HFF-Myc (cell line): ENCODE measurements around the gene RAB6A.
A peak's percentile ranks its signal among the peaks of the same experiment; 100 is the strongest.
"Not testable (repeated sequence)": the region's sequence is repeated elsewhere in the genome, so short reads cannot be mapped to it uniquely, and the experiment has no call there.

Source experiments
- DNase-seq: peaks from one replicate; pipeline ENCODE4 v3.0.0-alpha.2; 2011; ENCODE audit warnings: low read depth; ENCODE audit errors: extremely low read depth
- H3K4me3 ChIP-seq: replicated peaks from 2 replicates; pipeline ENCODE4 v1.5.1; 2011; ENCODE audit warnings: low read depth, mild to moderate bottlenecking, control low read depth, low read length
- TF ChIP-seq, protein P1 (sequence below): IDR thresholded peaks from 2 replicates; pipeline ENCODE4 v1.5.1; 2012; ENCODE audit warnings: mild to moderate bottlenecking, low read depth, low read length, control low read depth; ENCODE audit errors: missing control alignments

RAB6A gene

GRCh38 chr11:73747762-73748161, 13.1 kb downstream of the RAB6A start:
- no peak overlapping the region for H3K4me3 ChIP-seq
- no peak for DNase-seq
- TF ChIP-seq, protein P1, sequence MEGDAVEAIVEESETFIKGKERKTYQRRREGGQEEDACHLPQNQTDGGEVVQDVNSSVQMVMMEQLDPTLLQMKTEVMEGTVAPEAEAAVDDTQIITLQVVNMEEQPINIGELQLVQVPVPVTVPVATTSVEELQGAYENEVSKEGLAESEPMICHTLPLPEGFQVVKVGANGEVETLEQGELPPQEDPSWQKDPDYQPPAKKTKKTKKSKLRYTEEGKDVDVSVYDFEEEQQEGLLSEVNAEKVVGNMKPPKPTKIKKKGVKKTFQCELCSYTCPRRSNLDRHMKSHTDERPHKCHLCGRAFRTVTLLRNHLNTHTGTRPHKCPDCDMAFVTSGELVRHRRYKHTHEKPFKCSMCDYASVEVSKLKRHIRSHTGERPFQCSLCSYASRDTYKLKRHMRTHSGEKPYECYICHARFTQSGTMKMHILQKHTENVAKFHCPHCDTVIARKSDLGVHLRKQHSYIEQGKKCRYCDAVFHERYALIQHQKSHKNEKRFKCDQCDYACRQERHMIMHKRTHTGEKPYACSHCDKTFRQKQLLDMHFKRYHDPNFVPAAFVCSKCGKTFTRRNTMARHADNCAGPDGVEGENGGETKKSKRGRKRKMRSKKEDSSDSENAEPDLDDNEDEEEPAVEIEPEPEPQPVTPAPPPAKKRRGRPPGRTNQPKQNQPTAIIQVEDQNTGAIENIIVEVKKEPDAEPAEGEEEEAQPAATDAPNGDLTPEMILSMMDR: no peak

GRCh38 chr11:73746701-73747100, 14.2 kb downstream of the RAB6A start:
- TF ChIP-seq, protein P1: no peak
- H3K4me3 ChIP-seq: no peak overlapping the region
- no peak for DNase-seq

DNA sequence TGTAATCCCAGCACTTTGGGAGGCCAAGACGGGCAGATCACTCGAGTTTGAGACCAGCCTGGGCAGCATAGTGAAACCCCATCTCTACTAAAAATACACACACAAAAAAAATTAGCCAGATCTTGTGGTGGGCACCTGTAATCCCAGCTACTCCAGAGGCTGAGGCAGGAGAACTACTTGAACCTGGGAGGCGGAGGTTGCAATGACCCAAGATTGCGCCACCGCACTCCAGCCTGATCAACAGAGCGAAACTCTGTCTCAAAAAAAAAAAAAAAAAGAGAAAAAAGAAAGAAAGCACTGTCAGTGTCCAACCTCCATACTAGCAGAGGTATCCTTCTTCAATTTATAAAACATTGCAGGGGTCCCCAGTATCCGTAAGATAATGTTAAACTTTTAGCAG, 17.8 kb downstream of the RAB6A start:
- TF ChIP-seq, protein P1: no peak

DNA sequence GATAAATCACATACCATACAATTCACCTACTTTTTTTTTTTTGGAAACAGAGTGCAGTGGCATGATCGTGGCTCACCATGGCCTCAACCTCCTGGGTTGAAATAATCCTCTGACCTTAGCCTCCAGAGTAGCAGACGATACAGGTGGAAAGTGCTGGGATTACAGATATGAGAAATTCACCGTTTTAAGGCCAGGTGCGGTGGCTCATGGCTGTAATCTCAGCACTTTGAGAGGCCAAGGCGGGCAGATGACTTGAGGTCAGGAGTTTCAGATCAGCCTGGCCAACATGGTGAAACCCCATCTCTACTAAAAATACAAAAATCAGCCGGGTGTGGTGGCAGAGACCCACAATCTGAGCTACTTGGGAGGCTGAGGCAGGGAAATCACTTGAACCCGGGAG, 24.9 kb downstream of the RAB6A start:
- not testable (repeated sequence) for DNase-seq, H3K4me3 ChIP-seq

More for the DNA sequence above, 17.8 kb downstream of the RAB6A start:
- no peak for DNase-seq
- H3K4me3 ChIP-seq: no peak overlapping the region

DNA sequence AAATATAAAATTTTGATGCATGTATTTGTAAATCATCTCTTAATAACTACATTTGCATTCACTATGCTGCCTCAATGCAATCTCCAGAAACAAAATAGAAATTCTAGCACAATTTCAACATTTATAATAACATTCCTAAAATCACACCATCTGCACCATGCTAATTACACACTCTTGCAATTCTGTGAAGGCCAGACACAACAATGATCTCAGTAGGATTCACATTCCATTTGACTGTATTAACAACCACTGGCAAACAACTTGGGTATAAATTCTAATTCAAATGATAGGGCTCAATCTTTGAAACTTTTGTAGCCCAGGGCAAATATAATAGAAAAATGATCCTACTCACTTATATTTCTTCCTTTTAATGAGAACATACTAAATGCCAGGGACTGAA, 25.9 kb downstream of the RAB6A start:
- no peak for DNase-seq
- TF ChIP-seq, protein P1: no peak
- H3K4me3 ChIP-seq: no peak overlapping the region

GRCh38 chr11:73734011-73734410, 26.9 kb downstream of the RAB6A start:
- DNase-seq: not testable (repeated sequence)

DNA sequence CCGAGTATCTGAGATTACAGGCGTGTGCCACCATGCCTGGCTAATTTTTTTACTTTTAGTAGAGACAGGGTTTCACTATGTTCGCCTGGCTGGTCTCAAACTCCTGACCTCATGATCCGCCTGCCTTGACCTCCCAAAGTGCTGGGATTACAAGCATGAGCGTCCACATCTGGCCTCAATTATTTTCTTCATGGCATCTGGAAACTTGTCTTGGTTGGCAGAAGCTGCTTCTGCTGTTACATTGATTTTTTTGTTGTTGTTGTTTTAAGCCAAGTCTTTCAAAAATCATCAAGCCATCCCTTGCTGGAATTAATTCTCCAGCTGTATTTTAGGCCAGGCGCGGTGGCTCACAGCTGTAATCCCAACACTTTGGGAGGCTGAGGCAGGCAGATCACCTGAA, 27.9 kb downstream of the RAB6A start:
- peak; percentile 16 for DNase-seq

More at GRCh38 chr11:73734011-73734410, 26.9 kb downstream of the RAB6A start:
- not testable (repeated sequence) for H3K4me3 ChIP-seq

DNA sequence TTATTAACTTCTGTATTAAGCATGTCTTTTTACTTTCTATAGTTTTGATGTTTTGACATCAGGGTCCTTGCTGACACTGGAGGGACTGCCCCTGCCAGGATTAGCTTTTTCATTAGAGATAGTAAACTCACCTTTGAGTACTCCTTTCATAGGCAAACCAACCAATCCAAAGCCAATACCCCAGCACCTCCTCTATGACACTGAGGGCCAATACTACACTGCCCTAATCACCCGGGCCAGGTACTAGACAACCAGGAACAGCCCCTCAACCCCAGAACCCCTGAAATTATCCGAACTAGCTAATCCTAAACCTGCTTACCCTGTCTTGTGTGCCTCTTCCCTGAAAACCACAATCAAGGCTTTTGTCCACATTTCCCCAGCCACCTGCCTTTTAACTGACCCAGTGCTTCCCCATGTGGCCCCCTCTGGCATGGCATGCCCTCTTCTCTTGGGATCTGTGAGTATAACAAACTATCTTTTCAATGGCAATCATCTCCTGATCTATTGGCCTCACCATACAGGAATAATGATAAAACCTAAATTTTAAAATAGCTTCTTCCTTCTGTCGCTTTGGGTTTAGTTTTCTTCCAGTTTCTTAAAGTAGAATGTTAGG, 31.2 kb downstream of the RAB6A start:
- no peak for DNase-seq
- TF ChIP-seq, protein P1: peak; percentile 45
- H3K4me3 ChIP-seq: no peak overlapping the region

More for the DNA sequence above, 27.9 kb downstream of the RAB6A start:
- H3K4me3 ChIP-seq: not testable (repeated sequence)
